ENCODE data around the gene LCP2.

DNA sequence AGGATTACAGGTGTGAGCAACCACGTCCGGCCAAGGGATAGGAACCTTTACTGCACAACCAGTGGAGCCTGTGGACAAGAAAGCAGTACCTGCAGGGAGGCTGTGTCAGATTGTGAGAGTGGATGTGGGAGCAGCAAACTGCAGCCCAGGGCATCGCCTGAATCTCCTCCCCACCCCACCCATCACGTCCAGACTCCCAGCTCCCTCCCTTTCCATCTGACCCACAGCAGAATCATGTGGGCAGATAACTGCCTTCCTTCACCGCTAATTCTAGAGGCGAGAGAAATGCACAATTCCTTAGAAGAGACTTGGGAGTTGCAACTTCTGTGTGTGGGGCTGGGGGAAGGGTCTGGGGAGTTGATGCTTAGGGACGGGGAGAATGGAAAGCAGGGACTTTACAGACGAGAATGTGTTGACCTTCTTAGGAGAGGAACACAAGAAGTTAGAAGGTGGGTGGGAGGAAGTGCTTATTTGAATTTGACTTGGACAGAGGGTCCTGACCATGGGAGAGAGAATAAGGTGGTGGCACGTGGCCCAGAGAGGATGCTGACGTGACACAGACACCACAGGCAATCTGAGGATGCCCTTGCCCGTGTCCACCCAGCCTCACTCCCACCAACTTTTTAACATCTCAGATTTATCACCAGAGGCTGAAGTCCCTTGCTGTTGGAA lies 4.5 kb upstream of the LCP2 start:
- TF ChIP-seq, protein P1, sequence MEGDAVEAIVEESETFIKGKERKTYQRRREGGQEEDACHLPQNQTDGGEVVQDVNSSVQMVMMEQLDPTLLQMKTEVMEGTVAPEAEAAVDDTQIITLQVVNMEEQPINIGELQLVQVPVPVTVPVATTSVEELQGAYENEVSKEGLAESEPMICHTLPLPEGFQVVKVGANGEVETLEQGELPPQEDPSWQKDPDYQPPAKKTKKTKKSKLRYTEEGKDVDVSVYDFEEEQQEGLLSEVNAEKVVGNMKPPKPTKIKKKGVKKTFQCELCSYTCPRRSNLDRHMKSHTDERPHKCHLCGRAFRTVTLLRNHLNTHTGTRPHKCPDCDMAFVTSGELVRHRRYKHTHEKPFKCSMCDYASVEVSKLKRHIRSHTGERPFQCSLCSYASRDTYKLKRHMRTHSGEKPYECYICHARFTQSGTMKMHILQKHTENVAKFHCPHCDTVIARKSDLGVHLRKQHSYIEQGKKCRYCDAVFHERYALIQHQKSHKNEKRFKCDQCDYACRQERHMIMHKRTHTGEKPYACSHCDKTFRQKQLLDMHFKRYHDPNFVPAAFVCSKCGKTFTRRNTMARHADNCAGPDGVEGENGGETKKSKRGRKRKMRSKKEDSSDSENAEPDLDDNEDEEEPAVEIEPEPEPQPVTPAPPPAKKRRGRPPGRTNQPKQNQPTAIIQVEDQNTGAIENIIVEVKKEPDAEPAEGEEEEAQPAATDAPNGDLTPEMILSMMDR (IDR thresholded peaks at IDR 0.05), result no peak
- no peak for TF ChIP-seq SIN3A (IDR thresholded peaks at IDR 0.05; ENCODE audit: borderline replicate concordance, insufficient read depth, low read depth, low read length)

Data from Panc1 (cell line).